T-helper 22 cell (primary cell): Measurements from ENCODE around the gene PLA2G15.

Source experiments
- DNase-seq: peaks from one replicate; pipeline ENCODE4 v3.0.0-alpha.2; 2020; ENCODE audit warnings: low read depth

PLA2G15 gene

GRCh38 chr16:68298907-68299561 is 53.9 kb downstream of the PLA2G15 start:
- DNase-seq: no peak

DNA sequence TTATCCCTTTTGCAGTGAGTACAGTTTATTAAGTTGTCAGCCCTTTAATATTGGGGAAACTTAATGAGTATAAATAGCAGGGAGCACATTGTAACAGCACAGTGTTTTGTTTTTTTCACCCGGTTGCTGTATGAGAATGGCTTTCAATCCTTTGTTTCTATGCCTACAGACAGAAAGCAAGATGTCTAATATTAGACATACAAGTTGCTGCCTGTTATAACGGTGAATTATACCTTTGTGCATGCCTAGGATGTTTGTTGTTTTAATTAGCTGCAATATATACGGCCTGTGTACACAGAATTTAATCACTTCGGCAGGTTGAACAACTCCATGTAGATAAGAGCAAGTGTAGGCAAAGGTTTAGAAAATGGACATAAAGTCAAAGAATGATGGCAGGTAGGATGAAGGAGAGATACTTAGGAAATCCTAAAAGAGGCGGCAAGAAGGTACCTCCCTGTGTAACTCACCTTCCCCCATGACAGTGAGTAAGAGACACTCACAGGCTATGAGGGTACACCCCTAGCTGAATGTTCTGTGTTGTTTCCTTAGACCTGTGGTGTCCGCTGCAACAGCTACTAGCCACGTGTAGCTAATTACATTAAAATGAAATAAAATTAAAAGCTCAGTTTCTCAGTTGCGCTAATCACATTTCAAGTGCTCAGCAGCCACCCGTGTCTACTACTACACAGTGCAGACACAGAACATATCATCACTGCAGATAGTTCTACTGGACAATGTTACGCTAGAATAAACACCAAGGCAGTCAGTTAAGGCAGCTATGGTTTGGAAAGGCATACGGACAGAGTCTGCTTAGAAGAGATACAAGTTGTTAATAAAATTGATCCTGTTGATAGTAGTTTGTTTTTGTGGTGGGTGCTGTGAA is 54.6 kb downstream of the PLA2G15 start:
- no peak for DNase-seq

DNA sequence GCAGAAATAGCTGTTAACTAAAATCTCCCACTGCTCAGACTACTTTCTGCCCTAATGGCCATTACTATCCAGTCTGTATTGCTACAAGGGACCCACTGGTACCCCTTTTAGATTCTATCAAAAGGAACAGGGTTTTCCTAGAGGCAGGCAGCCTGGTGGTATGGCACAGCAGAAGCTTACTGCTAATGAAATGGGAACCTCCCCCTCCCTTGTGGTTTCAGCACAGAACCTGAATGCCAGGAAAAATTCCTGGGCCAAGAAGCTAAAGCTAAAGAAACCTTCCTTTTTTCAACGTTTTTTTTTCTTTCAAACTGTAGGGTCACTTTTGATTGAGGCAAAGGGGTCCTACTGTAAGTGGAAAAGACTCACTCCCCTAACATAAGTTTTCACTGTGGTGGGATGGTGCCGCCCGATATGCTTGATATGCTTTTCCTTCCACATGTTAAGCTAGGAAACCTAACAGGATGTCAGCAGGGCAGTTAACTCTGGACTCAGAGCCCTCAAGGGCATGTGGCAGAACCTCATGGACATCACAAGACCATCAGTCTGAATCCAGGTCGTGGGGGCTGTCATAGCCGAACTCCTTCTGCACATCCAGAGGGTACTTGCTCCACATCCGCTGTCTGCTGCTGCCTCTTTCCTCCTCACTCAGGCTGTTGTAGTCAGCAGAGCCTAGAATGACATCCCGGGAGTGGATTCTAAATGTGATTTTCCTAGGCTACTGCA is 55.7 kb downstream of the PLA2G15 start:
- DNase-seq: no peak

GRCh38 chr16:68306633-68307032 is 61.5 kb downstream of the PLA2G15 start:
- DNase-seq: no peak

- DNase-seq: no peak
Measured at GRCh38 chr16:68309799-68310198, 64.6 kb downstream of the PLA2G15 start.

- DNase-seq: no peak
Measured at GRCh38 chr16:68310437-68310773, 65.2 kb downstream of the PLA2G15 start.
